LNCAP (cell line): ENCODE data around the gene MED17.

ENCODE experiments used
- CTCF ChIP-seq: fragments of 450-650 bp; IDR thresholded peaks from 2 replicates; pipeline ENCODE4 v1.5.1; 2017; ENCODE audit warnings: mild to moderate bottlenecking

MED17 gene

GRCh38 chr11:93740031-93740729, 43.9 kb upstream of the MED17 start:
- TF ChIP-seq CTCF: no peak

GRCh38 chr11:93740730-93741093, 43.4 kb upstream of the MED17 start:
- TF ChIP-seq CTCF: no peak

GRCh38 chr11:93741094-93741881, 42.8 kb upstream of the MED17 start, which contains the start of the genes C11orf54 and TAF1D:
Gene C11orf54, plus strand, starts transcription at chr11:93741672. Its CDS starts 5,722 bp downstream, at chr11:93747394.
Gene TAF1D, minus strand, starts transcription at chr11:93741495. Its CDS starts 2,191 bp downstream, at chr11:93739304.
- TF ChIP-seq CTCF: no peak

GRCh38 chr11:93741882-93742226, 42.2 kb upstream of the MED17 start:
- TF ChIP-seq CTCF: no peak

- TF ChIP-seq CTCF: no peak
Measured at GRCh38 chr11:93743291-93743690, 40.8 kb upstream of the MED17 start.

- TF ChIP-seq CTCF: no peak
Measured at GRCh38 chr11:93744669-93745004, 39.4 kb upstream of the MED17 start.

- no peak for TF ChIP-seq CTCF
Measured at GRCh38 chr11:93746101-93746500, 38.0 kb upstream of the MED17 start.
